Retinal pigment epithelial cell (primary cell): ENCODE measurements around the gene FGF11.
A peak's percentile ranks its signal among the peaks of the same experiment; 100 is the strongest.
"Not testable (repeated sequence)": the region's sequence is repeated elsewhere in the genome, so short reads cannot be mapped to it uniquely, and the experiment has no call there.

Experiments
- DNase-seq: peaks from one replicate; pipeline ENCODE4 v3.0.0-alpha.2; 2010; ENCODE audit warnings: low read depth
- H3K4me3 ChIP-seq: 2 replicates; pipeline ENCODE4 v1.5.1; 2011; ENCODE audit warnings: mild to moderate bottlenecking, low read length, control low read depth, moderate library complexity
- TF ChIP-seq, protein P1 (sequence below): conservative IDR thresholded peaks from 2 replicates; pipeline ENCODE4 v1.5.1; 2011; ENCODE audit warnings: low read depth, low read length, control low read depth, inconsistent platforms

FGF11 gene

DNA sequence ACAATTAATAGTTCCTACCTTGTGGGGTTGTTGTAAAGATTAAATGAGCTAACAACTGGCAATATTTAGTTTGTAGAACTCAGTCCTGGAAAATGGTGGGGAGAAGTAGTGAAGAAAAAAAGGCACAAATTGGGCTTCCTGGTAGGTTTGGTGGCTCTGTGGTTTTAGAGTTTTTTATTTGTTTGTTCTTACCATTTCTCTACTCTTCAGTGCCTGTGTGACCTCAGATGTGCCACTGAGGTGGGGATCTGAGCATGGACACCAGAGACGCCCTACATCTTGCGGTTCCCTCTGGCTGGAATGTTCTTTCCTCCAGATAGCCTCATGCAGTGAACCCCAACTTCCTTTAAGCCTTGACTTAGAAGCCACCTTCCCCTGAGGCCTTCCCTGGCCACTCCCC, 32.4 kb downstream of the FGF11 start:
- H3K4me3 ChIP-seq, result no peak overlapping the region
- DNase-seq, result no peak
- TF ChIP-seq, protein P1, sequence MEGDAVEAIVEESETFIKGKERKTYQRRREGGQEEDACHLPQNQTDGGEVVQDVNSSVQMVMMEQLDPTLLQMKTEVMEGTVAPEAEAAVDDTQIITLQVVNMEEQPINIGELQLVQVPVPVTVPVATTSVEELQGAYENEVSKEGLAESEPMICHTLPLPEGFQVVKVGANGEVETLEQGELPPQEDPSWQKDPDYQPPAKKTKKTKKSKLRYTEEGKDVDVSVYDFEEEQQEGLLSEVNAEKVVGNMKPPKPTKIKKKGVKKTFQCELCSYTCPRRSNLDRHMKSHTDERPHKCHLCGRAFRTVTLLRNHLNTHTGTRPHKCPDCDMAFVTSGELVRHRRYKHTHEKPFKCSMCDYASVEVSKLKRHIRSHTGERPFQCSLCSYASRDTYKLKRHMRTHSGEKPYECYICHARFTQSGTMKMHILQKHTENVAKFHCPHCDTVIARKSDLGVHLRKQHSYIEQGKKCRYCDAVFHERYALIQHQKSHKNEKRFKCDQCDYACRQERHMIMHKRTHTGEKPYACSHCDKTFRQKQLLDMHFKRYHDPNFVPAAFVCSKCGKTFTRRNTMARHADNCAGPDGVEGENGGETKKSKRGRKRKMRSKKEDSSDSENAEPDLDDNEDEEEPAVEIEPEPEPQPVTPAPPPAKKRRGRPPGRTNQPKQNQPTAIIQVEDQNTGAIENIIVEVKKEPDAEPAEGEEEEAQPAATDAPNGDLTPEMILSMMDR, result no peak

DNA sequence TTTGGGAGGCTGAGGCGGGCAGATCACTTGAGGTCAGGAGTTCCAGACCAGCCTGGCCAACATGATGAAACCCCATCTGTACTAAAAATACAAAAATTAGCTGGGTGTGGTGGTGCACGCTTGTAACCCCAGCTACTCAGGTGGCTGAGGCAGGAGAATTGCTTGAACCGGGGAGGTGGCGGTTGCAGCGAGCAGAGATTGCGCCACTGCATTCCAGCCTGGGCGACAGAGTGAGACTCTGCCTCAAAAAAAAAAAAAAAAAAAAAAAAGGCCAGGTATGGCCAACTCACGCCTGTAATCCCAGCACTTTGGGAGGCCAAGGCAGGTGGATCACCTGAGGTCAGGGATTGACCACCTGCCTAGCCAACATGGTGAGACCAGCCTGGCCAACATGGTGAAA, 35.5 kb downstream of the FGF11 start:
- not testable (repeated sequence) for DNase-seq, H3K4me3 ChIP-seq

DNA sequence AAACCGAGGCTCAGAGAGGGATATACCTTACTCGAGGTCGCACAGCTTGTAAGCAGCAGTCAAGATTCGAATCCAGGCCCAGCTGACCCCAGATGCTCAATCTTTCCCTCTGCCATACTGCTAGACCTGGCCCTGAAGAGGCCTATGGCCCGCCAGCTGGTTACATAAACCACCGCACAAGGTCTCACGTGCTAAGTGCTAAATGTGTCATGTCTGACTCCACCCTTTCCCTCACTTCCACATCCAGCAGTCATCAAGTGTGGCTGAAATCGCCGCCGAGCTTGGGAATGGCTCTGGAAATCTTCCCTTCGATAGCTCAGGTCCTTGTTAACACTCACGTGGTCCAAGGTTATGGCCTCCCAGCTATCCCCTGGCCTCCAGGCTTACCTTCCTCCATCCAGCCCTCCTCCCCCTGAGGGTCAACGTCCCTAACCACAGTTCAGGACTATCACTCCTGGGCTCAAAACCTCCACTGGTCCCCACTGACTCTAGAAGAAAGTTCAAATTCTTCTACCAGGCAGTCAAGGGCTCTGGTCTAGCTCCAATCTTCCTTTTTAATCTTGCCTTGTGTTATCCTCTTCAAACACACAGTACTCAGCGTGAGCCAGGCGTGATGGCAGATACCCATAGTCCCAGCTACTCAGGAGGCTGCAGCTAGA, 36.6 kb downstream of the FGF11 start:
- TF ChIP-seq, protein P1, result no peak
- DNase-seq, result no peak
- no peak overlapping the region for H3K4me3 ChIP-seq

DNA sequence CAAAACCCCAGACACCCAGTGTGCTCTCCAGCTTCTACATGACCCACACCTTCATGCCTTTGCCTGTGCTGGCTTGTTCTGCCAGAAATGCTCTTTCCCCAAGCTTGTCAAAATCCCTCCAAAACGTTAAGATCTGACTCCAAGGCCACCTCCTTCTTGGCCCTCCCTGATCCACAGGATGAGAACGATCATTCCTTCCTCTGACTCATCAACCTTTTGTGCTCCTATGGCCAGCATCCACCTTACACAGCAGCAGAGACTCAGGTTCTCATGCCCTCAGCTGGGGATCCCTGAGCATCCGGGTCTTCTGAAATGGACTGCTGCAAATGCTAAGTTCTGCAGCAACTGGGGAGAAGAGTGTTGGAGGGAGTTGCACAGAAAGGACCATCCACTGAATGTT, 37.2 kb downstream of the FGF11 start:
- TF ChIP-seq, protein P1, result no peak
- no peak for DNase-seq
- no peak overlapping the region for H3K4me3 ChIP-seq

DNA sequence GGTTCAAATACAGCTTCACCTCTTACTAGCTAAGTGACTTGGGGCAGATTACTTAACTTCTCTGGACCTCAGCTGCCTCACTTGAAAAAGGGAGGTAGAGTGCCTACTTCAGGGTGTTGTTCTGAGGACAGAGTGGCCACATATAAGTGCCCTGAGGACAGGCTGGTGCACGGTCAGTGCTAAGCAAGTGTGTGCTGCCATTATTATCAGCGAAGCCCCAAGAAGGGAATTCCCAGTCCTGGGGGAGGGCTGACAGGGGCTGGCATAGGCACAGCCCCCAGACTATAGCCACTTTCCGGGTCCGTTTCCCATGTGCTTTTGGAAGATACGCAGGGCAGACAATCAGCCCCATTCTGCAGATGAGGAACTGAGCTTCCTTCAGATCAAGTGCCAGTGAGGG, 37.6 kb downstream of the FGF11 start:
- TF ChIP-seq, protein P1, result no peak
- DNase-seq, result no peak
- peak overlapping the region; percentile 62 for H3K4me3 ChIP-seq

DNA sequence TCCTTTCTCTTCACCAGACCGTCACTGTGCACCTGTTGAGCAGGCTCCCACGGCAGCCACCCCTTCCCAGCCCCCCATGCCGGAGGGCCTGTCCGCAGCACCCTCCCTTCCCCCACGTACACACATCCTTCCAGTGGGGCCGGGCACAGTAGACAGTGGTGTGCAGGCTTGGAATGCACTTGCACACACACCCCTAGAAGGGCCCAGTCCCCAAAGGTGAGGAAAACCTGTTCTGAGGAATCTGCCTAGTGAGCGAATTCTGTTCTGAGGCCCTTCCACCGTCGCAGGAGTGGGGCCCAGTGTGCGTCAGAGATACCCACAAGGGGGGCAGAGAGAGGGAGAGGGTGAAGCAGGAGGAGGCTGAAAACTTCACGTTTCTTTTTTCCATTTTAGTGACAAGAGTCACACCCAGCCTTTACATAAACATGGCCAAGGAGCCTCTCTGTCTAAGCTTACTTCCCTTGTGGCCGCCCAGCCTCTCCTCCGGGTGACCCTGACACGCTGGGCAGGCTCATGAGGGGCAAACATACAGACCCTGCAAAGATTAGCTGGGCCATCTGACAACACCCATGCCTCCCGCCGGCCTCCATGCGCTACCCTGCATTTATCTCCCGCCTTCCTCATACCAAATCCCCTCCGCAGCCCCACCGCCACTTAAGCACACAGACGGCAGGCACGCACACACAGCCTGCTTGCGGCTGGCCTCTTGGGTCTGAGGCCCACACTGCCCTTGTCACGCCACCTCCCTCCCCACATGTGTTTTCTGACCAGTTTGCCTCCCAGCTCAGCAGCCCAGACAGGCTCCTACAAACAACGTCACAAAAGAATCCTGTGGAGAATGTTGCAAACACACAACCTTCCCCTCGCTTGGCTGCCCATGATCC, 38.3 kb downstream of the FGF11 start:
- peak overlapping the region; percentile 62 for H3K4me3 ChIP-seq
- TF ChIP-seq, protein P1, result no peak
- DNase-seq, result peak; percentile 90

DNA sequence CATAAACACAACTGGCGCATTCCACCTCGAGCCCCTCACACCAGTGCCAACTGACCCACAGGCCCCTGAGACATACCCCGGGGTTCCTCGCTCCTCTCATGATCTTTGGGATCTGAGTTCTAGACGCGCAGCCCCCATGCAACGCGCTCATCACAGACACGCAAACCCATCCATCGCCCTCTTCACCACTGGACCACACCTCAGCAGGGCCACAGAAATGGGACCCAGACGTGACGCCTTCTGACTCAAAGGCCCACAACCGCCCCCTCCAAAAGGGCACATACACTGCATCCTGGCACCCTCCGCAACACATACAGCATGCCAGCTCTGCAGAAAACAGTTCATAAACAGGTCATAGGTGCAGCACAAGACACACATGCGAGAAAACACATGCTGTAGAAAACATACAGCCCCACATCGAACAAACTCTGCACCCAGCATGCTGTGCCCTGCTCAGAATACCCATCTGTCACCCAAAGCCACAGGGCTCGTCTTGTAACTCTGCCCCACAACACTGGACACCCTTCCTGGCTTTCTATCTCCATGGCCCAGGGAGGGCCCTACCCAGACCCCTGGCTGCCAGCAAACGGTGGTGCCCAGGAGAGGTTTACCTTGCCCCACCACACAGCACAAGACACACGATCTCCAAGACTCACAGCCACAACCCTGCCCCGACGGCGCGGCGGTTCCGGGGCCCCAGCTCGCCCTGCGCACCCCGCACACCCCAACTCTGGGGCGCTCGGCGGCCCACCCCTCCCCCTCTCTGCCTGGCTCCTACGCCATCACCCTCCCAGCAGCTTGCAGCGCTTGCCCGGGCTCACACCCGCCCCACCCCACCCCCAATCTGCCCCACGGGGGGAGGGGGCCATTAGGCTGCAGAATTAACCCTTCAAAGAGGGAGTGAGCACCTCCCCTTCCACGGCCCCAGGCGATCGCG, 39.2 kb downstream of the FGF11 start:
- DNase-seq, result no peak
- peak overlapping the region; percentile 62 for H3K4me3 ChIP-seq
- TF ChIP-seq, protein P1, result no peak
